ENCODE measurements around the gene TMEM203. TPM values are rescaled to one million over a fixed set of nuclear protein-coding genes. Genes with fewer than 3 reads are reported as not detected.

TMEM203 gene
- total RNA-seq, 4 donors from 2014 or later, result 11.6 to 33.5 (median 27.6) TPM

DNA sequence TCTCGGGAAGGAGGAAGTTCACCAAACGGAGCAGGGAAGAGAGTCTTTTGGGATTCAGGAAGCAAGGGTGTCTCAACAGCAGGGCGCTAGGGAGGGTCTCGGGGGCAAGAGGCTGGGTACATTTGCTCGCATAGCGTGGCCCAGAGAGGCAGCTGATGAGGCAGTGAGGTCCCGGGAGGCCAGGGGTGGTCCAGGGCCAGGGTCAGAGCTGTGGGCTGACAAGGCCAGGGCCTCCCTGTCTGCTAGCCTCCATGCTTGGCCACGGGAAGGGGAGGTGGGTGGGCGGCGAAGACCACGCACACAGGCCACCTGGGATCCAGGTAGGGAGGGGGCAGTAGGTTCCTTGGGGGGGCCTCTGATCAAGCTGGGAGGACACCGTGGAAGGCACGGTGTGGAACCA is 6.1 kb upstream of the TMEM203 start:
- no peak for DNase-seq
- TF ChIP-seq CTCF (IDR thresholded peaks at IDR 0.05) (no peak), POLR2A (IDR thresholded peaks at IDR 0.05) (no peak)
- no peak overlapping the region for H3K4me3 ChIP-seq
- no peaks in the 10 kb centered on the region for H3K27me3 ChIP-seq
- peaks cover 0 to 6% (median 2%) of the 10 kb centered on the region in 4 donors for H3K4me1 ChIP-seq
- H3K27ac ChIP-seq, result no peak overlapping the region
- H3K9me3 ChIP-seq, result no peaks in the 10 kb centered on the region
- peaks cover 0 to 15% (median 0%) of the 10 kb centered on the region in 3 donors for H3K36me3 ChIP-seq

- H3K27ac ChIP-seq, result no peak overlapping the region
- DNase-seq, result no peak
- no peaks in the 10 kb centered on the region for H3K9me3 ChIP-seq
- TF ChIP-seq CTCF (IDR thresholded peaks at IDR 0.05) (no peak), POLR2A (IDR thresholded peaks at IDR 0.05) (no peak)
- H3K4me1 ChIP-seq, result peaks cover 5 to 43% (median 22%) of the 10 kb centered on the region in 4 donors
- peak overlapping the region in 3 of 4 donors; percentile 90 to 100 (median 99) for H3K4me3 ChIP-seq
- no peaks in the 10 kb centered on the region for H3K36me3 ChIP-seq
- H3K27me3 ChIP-seq, result no peaks in the 10 kb centered on the region
Measured at GRCh38 chr9:137206602-137207001, 1.2 kb upstream of the TMEM203 start.

GRCh38 chr9:137204731-137205125 is 720 bp downstream of the TMEM203 start:
- H3K36me3 ChIP-seq, result no peaks in the 10 kb centered on the region
- no peaks in the 10 kb centered on the region for H3K27me3 ChIP-seq
- peak overlapping the region; percentile 87 to 98 (median 89) for H3K27ac ChIP-seq
- TF ChIP-seq POLR2A (IDR thresholded peaks at IDR 0.05) (no peak), CTCF (IDR thresholded peaks at IDR 0.05) (no peak)
- peaks cover 5 to 50% (median 29%) of the 10 kb centered on the region in 4 donors for H3K4me1 ChIP-seq
- peak overlapping the region; percentile 90 to 100 (median 95) for H3K4me3 ChIP-seq
- no peaks in the 10 kb centered on the region for H3K9me3 ChIP-seq
- no peak for DNase-seq

GRCh38 chr9:137202966-137203365 is 2.5 kb downstream of the TMEM203 start:
- H3K4me1 ChIP-seq, result peaks cover 5 to 68% (median 33%) of the 10 kb centered on the region in 4 donors

DNA sequence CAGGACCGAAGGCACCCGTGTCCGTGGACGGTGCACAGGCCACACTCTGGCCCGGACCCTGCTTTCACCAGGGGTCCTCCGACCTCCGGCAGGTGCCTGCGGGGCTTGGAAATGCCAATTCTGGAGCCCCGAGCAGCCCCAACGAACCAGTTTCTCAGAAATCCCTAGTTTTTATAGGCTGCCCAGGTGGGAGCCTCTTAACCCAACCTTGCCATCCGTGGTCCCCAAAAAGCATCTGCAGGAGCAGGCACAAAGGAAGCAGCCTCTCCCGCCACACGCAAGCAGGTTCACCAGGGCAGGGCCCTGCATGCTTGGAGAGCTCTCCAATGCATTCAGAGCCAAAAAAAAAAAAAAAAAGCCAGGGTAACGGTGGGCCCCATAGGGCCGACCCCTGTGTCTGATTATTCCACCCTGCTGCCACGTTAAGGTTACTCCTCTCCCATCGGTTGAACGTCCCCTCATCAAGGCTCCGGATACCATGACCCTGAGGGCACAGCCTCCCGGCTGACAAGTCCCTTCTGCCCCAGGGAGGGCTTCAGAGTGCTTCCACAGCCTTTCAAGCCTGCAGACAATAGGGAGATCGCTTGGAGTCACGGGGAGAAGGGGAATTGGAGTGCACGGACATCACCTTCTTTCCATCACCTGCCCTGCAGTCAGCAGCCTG is 4.1 kb downstream of the TMEM203 start:
- Histone ChIP-seq H3K27me3 (no peaks in the 10 kb centered on the region), H3K4me1 (peaks cover 4 to 69% (median 29%) of the 10 kb centered on the region in 4 donors), H3K4me3 (peak overlapping the region; percentile 41 to 96 (median 83)), H3K9me3 (no peaks in the 10 kb centered on the region), H3K27ac (peak overlapping the region; percentile 61 to 98 (median 88)), H3K36me3 (no peaks in the 10 kb centered on the region)
- DNase-seq, result no peak
- TF ChIP-seq POLR2A (IDR thresholded peaks at IDR 0.05), result peak in 1 of 2 donors; percentile 34
- no peak for TF ChIP-seq CTCF (IDR thresholded peaks at IDR 0.05)

More at GRCh38 chr9:137202966-137203365, 2.5 kb downstream of the TMEM203 start:
- DNase-seq, result no peak
- TF ChIP-seq POLR2A (IDR thresholded peaks at IDR 0.05), result no peak
- no peak for TF ChIP-seq CTCF (IDR thresholded peaks at IDR 0.05)
- no peaks in the 10 kb centered on the region for H3K36me3 ChIP-seq
- no peak overlapping the region for H3K27ac ChIP-seq
- no peak overlapping the region for H3K4me3 ChIP-seq
- H3K9me3 ChIP-seq, result no peaks in the 10 kb centered on the region
- no peaks in the 10 kb centered on the region for H3K27me3 ChIP-seq
